Stimulated activated CD8-positive, alpha-beta memory T cell treated with anti-CD3 and anti-CD28 coated beads, Interleukin-2, amount 100 ng/mL, for 48 hours (primary cell): ENCODE data around the gene TAF1L.
"Not testable (repeated sequence)": the region's sequence is repeated elsewhere in the genome, so short reads cannot be mapped to it uniquely, and the experiment has no call there.

Experiments used
- DNase-seq, 2 donors: peaks; one replicate each; pipeline ENCODE4 v3.0.0-alpha.2; 2020; ENCODE audit warnings: low read depth in 2 of 2

Gene TAF1L, protein sequence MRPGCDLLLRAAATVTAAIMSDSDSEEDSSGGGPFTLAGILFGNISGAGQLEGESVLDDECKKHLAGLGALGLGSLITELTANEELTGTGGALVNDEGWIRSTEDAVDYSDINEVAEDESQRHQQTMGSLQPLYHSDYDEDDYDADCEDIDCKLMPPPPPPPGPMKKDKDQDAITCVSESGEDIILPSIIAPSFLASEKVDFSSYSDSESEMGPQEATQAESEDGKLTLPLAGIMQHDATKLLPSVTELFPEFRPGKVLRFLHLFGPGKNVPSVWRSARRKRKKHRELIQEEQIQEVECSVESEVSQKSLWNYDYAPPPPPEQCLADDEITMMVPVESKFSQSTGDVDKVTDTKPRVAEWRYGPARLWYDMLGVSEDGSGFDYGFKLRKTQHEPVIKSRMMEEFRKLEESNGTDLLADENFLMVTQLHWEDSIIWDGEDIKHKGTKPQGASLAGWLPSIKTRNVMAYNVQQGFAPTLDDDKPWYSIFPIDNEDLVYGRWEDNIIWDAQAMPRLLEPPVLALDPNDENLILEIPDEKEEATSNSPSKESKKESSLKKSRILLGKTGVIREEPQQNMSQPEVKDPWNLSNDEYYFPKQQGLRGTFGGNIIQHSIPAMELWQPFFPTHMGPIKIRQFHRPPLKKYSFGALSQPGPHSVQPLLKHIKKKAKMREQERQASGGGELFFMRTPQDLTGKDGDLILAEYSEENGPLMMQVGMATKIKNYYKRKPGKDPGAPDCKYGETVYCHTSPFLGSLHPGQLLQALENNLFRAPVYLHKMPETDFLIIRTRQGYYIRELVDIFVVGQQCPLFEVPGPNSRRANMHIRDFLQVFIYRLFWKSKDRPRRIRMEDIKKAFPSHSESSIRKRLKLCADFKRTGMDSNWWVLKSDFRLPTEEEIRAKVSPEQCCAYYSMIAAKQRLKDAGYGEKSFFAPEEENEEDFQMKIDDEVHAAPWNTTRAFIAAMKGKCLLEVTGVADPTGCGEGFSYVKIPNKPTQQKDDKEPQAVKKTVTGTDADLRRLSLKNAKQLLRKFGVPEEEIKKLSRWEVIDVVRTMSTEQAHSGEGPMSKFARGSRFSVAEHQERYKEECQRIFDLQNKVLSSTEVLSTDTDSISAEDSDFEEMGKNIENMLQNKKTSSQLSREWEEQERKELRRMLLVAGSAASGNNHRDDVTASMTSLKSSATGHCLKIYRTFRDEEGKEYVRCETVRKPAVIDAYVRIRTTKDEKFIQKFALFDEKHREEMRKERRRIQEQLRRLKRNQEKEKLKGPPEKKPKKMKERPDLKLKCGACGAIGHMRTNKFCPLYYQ (N-terminal part only)

DNA sequence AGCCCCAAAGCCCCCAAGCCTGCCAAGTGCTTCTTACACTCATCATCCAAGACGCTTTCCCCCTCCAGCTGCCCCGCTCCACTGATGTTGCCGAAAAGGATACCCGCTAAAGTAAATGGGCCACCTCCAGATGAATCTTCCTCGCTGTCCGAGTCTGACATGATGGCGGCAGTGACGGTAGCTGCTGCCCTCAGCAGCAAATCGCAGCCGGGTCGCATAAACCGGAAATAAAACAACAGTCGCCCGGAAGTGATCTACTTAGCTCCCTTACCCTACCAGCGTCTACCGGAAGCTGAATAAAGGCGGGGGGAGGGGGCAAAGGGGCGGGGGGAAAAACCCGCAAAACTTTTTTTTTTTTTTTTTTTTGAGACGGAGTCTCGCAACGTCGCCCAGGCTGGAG, at the start of gene TAF1L:
Gene TAF1L, minus strand, starts transcription at position 308 of the 400 bp plus-strand sequence. Its CDS starts 90 bp downstream, at position 218.
- no peak for DNase-seq

DNA sequence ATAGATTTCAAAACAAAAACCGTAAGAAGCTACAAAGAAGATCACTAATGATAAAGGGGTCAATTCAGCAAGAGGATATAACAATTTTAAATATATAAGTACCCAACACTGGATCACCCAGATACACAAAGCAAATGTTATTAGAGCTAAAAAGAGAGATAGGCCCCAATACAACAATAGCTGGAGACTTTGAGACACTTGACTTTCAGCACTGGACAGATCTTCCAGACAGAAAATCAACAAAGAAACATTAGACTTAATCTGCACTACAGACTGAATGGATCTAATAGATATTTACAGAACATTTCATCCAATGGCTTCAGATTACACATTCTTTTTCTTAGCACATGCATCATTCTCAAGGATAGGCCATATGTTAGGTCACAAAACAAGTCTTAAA, 46.3 kb upstream of the TAF1L start:
- DNase-seq: no peak

DNA sequence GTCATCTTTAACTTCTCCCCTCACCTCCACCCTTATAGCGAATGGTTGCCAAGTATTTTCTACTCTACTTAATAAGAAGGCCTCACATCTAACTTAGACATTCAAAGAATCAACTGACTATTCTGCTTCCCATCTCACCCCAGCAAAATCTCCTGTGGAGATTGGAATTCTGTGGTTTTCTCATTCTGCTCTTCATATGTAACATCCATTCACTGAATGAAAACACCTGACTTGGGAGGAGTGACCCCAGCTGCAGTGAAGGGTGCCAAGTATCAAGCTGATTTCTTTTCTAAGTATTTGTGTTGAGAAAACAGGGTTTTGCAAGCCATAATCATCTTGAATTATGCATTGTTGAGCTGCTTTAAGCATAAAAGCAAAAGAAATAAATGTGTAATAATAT, 42.5 kb upstream of the TAF1L start:
- no peak for DNase-seq

DNA sequence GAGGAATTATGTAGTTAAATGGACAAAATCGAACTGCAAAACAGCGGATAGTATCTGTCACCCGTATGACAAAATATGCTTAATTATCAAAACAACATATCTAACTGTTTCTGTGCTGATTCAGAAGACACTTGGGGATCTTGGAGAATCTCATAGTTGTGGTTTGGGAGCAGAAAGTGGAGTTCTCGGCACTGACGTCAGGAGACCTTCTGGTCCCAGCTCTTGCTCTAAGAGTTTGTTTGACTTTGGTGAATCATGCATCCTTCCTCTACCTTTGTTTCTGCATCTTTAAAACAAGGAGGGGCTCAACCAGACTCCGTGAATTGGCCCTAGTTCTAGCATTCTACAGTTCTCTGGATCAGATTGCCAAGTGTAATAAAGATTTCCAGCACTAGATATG, 37.0 kb upstream of the TAF1L start:
- DNase-seq: no peak

DNA sequence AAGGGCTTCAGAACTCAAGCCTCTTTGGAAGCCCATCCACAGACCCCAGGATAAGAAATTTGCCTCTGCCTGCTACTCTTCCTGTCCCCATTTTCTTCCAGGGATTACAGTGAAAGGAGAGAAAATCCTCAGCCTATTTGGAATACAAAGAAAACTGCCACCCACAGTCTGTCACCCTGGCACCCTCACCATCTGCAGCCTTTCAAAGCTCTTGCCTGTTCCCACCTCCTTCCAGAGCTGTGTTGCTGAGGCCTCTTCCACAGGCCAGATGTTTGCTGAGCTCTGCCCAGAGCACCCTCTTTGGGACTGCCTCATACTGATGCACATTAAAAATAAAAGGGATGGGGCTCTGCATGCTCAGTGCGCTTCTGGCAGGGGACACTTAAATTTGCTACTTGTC, 35.9 kb upstream of the TAF1L start:
- DNase-seq: no peak

DNA sequence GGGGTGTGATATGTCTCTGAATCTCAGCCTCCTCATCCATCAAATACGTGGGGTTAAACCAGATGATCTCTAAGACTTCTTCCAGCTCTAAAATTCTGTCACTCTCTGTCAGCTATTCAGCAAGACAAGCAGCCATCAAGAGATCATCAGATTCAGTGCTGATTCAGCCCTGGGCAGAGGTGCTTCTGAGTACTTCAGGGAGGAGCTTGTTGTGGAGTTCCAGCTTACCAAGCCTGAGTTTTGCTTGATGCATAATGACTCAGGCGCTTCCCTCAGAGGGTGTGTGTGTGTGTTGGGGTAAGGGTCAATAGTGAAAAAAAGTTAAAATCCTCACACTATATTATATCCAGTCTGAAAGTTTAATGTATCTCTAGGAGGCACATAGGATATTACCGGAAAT, 29.6 kb upstream of the TAF1L start:
- no peak for DNase-seq

DNA sequence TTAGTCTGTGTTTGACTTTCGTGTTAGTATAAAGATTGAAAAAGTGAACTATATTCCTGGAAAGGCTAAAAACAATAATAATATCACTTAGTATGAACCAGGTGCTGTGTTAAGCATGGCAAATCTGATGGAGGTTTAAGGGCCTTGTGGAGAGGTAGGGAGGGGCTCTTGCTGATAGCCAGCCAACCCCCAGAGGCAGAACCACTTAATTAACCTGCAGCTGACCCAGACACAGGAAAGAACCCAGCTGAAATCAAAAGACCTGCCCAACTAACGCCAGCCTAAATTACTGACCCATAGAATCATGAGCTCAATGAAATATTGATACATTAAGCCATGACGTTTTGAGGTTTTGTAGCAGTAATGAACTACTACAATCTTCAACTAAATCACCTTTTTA, 28.3 kb upstream of the TAF1L start:
- DNase-seq: no peak

DNA sequence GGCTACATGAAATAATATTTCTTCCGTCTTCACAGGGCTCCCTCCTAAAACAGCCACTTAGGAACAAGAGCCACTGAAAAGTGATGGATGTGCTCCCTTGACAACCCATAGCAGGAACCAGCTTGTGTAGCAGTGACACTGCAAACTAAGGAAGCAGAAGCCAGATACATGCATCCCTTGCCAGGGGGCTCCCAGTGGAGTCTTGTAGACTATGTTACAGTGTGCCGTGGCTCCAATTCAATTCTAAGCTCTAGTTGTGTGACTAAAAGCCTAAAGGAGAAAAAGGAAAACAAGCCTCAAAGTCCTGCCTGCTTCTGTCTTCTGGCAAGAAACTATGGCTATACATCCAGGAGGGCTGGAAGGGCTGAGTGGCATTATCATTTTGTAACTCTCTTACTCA, 12.2 kb upstream of the TAF1L start:
- no peak for DNase-seq

DNA sequence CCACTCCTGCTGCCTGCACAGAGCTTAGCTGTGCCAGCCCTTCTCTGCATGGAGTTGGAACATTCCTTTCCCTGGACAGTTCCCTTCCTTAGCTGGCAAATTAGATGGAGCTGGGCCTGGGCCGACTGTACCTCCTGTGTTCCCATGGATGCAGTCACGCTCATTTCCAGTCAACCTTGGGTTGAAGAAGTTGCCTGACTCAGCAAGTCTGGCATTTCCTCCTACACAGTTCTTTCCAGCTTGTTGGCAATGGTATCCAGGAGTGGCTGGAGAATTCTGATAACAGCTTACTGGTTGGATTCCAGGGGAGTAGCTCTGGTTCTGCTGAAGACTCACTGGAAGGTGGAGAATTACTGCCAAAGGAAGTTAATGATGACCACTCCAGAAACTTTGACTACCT, 9.2 kb upstream of the TAF1L start:
- no peak for DNase-seq

DNA sequence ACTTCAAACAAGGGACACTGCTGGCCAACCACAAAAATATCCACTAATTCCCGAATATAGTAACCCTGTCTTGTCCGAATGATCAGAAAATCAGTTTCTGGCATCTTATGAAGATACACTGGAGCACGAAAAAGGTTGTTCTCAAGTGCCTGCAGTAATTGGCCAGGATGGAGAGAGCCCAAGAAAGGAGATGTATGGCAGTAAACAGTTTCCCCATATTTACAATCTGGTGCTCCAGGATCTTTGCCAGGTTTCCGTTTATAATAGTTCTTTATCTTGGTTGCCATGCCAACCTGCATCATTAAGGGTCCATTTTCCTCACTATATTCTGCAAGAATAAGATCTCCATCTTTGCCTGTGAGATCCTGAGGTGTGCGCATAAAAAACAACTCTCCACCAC, 2.3 kb downstream of the TAF1L start:
- DNase-seq: not testable (repeated sequence)

DNA sequence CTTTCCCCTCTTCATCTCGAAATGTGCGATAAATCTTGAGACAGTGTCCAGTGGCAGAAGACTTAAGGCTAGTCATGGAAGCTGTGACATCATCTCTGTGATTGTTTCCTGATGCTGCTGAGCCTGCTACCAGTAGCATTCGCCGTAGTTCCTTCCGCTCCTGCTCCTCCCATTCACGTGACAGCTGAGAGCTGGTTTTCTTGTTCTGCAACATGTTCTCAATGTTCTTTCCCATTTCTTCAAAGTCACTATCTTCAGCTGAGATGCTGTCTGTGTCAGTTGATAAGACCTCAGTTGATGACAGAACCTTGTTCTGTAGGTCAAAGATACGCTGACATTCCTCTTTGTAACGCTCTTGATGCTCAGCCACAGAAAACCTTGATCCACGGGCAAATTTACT, 3.5 kb downstream of the TAF1L start:
- DNase-seq: no peak

DNA sequence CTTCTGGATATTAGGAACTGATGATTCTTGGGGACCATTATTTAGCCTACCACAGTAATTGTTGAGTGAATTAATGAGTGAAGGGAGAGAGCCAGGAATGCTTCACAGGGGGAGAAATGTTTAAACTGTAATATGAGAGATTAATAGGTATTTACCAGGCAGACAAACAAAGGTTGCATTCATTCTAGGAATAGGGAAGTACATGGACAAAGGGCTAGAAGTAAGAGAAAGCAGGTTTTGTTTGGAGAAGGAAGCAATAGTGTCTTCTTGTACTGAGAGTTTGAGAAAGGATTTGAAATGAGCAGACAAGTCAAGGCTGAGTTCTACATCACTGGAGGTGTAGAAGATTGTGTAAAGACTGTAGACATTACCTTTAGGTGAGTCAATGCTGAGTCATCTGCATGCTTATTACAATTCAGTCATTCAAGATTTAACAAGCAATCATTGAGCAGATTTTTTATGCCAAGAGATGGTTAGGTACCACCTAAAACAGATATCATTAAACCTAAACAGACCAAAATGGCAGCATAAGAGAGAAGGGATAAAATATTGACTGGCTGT, 8.0 kb downstream of the TAF1L start:
- no peak for DNase-seq

DNA sequence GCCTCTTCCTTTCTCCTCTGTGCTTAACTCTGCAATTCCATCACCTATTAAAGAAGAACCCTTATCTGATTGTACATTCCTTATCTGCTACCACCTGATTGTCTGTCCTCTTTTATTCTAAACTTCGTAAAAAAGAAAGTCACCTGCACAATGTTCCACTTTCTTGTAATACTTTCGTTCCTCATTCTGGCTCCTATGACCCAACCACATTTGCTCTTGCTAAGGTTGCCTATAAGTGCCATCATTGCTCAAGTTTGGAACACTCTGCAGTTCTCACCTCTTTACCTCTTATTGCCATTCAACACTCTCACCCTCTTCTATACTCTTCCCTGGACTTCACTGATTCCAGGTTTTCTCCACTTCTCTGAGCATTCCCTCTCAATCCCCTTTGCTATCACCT, 10.1 kb downstream of the TAF1L start:
- no peak for DNase-seq

DNA sequence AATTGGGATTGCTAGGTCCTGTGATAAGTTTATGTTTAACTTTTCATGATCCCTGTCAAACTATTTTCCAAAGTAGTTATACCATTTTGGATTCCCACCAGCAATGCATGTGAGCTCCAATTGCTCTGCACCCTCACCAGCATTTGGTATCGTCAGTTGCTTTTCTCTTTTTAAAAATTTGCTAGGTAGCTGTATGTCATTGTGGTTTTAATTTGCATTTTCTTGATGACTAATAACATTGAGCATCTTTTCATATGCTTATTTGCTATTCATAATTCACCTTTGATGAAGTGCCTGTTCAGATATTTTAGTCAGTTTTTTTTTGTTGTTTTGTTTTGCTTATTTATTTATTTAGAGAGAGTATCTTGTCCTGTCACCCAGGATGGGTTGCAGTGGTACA, 12.5 kb downstream of the TAF1L start:
- no peak for DNase-seq

DNA sequence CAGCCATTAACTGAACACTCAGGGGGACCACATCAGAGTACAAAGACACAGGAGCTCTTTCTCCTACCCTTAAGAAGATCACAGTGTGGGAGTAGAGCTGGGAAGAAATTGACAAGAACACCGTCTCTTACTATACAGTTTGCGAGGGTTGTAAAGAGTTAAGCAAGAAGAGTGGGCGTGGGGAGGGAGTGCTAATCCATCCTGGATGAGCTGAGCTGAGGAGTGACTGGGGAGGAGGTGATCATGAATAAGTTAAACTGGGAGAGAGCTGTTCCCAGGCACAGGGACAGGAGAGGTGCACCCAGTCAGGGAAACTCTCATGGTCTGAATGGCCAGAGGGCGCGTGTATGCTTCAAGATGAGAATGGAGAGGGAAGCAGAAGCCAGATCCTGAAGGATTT, 17.2 kb downstream of the TAF1L start:
- DNase-seq: no peak

DNA sequence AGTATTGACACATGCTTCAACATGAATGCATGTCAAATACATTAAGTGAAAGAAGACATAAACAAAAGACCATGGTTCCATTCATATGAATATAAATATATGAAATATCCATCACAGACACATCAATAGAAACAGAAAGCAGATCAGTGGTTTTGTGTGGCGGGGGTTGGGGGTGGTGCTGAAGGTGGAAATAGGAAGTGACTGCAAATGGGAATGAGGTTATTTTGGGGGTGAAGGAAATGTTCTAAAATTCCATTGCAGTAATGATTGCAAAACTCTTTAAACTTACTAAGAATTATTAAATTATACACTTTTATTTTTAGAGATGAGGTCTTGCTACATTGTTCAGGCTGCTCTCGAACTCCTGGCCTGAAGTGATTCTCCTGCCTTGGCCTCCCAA, 28.7 kb downstream of the TAF1L start:
- no peak for DNase-seq

DNA sequence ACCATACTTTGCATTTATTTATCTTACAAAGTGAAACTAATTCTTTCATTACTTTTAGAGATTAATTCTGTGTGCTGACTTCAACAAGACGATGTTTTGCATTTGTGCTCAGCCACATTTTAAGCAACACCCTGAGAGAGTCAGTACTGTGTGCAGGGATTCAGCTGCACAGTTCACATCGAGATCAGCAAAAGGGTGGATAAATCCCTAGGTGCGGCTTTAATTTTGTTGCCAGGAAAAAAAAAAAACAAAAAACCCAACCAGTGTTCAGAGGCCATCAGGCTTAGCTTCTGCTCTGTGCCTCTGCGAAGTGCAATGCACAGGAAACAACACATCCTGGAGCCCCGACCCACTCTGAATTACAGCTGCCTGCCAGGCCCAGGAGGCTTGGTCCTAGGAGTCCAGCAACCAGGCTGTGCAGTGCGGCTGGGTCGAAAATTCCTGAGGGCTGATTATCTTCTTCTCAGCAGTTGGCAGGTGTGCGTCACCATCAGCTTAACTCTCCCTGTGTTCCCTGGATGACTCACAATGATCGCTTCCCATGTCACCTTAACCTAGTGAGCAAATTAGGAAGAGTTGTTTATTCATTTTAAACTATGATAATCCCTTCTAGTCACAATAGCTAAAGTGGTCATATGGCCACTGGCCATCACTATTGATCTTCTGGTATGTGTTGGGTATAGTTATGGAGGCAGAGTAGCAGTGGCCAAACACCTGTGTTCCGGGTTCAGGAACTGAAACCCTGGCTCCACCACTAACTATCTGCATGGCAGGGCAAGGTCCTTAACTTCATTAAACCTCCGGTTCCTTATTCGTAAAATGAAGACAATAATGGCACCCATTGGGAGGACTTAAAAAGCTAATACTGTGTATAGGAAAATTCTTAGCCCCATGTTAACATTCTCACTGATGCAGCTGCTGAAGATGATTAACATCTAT, 31.3 kb downstream of the TAF1L start:
- DNase-seq: no peak

DNA sequence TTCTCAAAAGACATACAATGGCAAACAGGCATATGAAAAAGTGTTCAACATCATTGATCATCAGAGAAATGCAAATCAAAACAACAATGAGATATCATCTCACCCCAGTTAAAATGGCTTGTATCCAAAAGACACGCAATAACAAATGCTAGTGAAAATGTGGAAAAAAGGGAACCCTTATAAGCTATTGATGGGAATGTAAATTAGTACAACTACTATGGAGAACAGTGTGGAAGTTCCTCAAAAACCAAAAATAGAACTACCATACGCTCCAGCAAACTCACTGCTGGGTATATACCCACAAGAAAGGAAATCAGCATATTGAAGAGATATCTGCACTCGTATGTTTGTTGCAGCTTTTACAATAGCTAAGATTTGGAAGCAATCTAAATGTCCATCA, 36.4 kb downstream of the TAF1L start:
- not testable (repeated sequence) for DNase-seq

DNA sequence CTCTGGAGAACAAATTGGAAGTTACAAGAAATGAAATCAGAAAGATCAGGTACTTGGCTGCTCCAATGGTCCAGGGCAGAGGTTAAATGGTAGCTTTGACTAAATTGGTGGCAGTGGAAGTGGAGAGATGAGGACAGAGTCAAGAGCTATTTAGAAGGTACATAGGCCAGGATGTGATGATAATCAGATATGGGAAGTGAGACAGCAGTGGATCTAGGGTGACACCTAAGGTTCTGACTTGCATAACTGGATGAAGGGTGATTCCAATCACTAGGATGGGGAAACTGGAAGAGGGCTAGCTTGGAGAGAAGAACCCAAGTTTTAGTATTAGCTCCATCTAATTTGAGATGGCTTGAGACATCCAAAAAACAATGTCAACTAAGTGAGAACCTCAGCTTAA, 38.5 kb downstream of the TAF1L start:
- DNase-seq: no peak

DNA sequence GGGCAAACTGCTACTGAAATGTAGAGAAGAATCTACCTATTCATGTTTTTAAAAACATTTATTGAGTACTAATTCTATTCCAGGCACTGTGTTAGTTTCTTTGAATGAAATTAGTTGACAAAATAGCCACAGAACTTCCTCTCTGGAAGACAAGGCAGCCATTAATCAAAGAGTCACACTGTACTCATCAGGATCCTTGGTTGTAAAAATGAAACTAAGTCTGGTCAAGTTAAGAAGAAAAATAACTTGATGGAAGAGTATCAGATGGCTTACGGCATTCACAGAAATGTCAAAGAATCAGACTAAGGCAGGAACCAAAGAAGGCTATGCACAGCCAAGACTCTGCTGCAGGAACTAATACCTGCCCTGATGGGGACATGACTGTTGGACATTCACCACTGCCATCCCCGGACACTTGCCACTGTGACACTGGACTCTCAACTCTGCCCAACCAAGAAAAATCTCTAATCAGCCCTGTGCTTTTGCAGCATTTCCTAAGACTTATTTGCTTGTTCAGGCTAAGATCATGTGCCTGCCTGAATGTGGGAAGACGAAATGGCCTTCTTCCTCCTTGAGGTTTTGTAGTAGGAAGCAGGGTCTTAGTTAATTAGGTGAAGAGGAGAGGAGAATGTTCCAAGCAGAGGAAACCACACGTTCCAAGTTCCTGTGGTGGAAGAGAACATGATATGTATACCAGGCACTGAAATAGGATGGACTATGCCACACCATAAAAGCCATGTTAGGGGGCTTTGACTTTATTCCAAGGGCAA, 39.2 kb downstream of the TAF1L start:
- DNase-seq: no peak
